ENCODE data around the gene UNC13B.
"Not testable (repeated sequence)": the region's sequence is repeated elsewhere in the genome, so short reads cannot be mapped to it uniquely, and the experiment has no call there.

The UNC13B gene

GRCh38 chr9:35374910-35375309, 213.1 kb downstream of the UNC13B start:
- DNase-seq (ENCODE audit: low read depth) = no peak

- no peak for DNase-seq (ENCODE audit: low read depth)
Measured at GRCh38 chr9:35380039-35380438, 218.2 kb downstream of the UNC13B start.

- no peak for DNase-seq (ENCODE audit: low read depth)
Measured at GRCh38 chr9:35380619-35381018, 218.8 kb downstream of the UNC13B start.

- DNase-seq (ENCODE audit: low read depth) = peak; percentile 37
Measured at GRCh38 chr9:35385042-35385441, 223.2 kb downstream of the UNC13B start.

GRCh38 chr9:35395076-35395705, 233.4 kb downstream of the UNC13B start:
- DNase-seq (ENCODE audit: low read depth) = no peak

- DNase-seq (ENCODE audit: low read depth) = no peak
Measured at GRCh38 chr9:35395706-35396101, 233.9 kb downstream of the UNC13B start.

GRCh38 chr9:35396560-35397215, 234.9 kb downstream of the UNC13B start:
- no peak for DNase-seq (ENCODE audit: low read depth)

GRCh38 chr9:35397216-35397698, 235.4 kb downstream of the UNC13B start:
- DNase-seq (ENCODE audit: low read depth) = no peak

- no peak for DNase-seq (ENCODE audit: low read depth)
Measured at GRCh38 chr9:35397923-35398322, 236.1 kb downstream of the UNC13B start.

GRCh38 chr9:35398651-35399335, 237.0 kb downstream of the UNC13B start:
- no peak for DNase-seq (ENCODE audit: low read depth)

- DNase-seq (ENCODE audit: low read depth) = no peak
Measured at GRCh38 chr9:35404865-35405264, 243.1 kb downstream of the UNC13B start.

GRCh38 chr9:35406183-35406959, 244.6 kb downstream of the UNC13B start:
- DNase-seq (ENCODE audit: low read depth) = peak; percentile 34

- DNase-seq (ENCODE audit: low read depth) = no peak
Measured at GRCh38 chr9:35407846-35408245, 246.0 kb downstream of the UNC13B start.

GRCh38 chr9:35409434-35409833, 247.6 kb downstream of the UNC13B start:
- not testable (repeated sequence) for DNase-seq (ENCODE audit: low read depth)

GRCh38 chr9:35414889-35415288, 253.1 kb downstream of the UNC13B start:
- DNase-seq (ENCODE audit: low read depth) = no peak

GRCh38 chr9:35415402-35416097, 253.7 kb downstream of the UNC13B start:
- DNase-seq (ENCODE audit: low read depth) = peak; percentile 21

GRCh38 chr9:35416098-35416427, 254.3 kb downstream of the UNC13B start:
- no peak for DNase-seq (ENCODE audit: low read depth)

GRCh38 chr9:35422346-35422745, 260.5 kb downstream of the UNC13B start:
- no peak for DNase-seq (ENCODE audit: low read depth)

- no peak for DNase-seq (ENCODE audit: low read depth)
Measured at GRCh38 chr9:35422753-35423152, 260.9 kb downstream of the UNC13B start.

- DNase-seq (ENCODE audit: low read depth) = peak; percentile 43
Measured at GRCh38 chr9:35423499-35423898, 261.7 kb downstream of the UNC13B start.

GRCh38 chr9:35424356-35425352, 262.8 kb downstream of the UNC13B start:
- no peak for DNase-seq (ENCODE audit: low read depth)
